Measurements from ENCODE around the gene CHN2.

- TF ChIP-seq CTCF (conservative IDR thresholded peaks at IDR 0.05; ENCODE audit: low read depth, low read length) (no peak), EZH2 (IDR thresholded peaks at IDR 0.05; ENCODE audit: low read length, unreplicated experiment) (no peak), EZH2phosphoT487 (IDR thresholded peaks at IDR 0.05; ENCODE audit: borderline replicate concordance, low read length) (no peak)
Measured at GRCh38 chr7:29300649-29301048, 106.1 kb downstream of the CHN2 start.
